B cell (primary cell): ENCODE results near the gene MPIG6B. TPM values are rescaled to one million over a fixed set of nuclear protein-coding genes. Genes with fewer than 3 reads are reported as not detected.

Experiments
- ATAC-seq: fragments of 200-7000 bp; cut with Tn5 transposase; one replicate; pipeline ENCODE4 v1.10.0; 2021; ENCODE audit warnings: low read depth, mild to moderate bottlenecking, moderate number of reproducible peaks, moderate library complexity
- CTCF ChIA-PET: fragments of 350-600 bp; sonication (Branson Sonifier 250); formaldehyde crosslinking; loops from one replicate; lab custom pipeline; 2021; ENCODE audit warnings: antibody characterized with exemption, inconsistent platforms; lab: Charles Lee
- POLR2A ChIA-PET: fragments of 350-600 bp; sonication (Branson Sonifier 250); formaldehyde crosslinking; loops from one replicate; lab custom pipeline; 2021; ENCODE audit warnings: antibody characterized with exemption; lab: Charles Lee
- DNase-seq: peaks from one replicate; pipeline ENCODE4 v3.0.0; 2013
- H2AFZ ChIP-seq: 2 replicates; pipeline ENCODE4 v1.6.1; 2012; ENCODE audit warnings: mild to moderate bottlenecking, low read depth, low read length; ENCODE audit not compliant: insufficient read depth, poor library complexity, severe bottlenecking
- H3K27ac ChIP-seq, 2 donors: 1 replicate in 1 of 2; 2 replicates in 1 of 2; pipeline ENCODE4 v1.5.1; 2012 to 2013; ENCODE audit warnings: low read length in 2 of 2, mild to moderate bottlenecking in 2 of 2, moderate library complexity in 1 of 2
- H3K27me3 ChIP-seq, 4 experiments: fragments of 200-600 bp in 1 of 4; sonication (generic) in 1 of 4; replicated peaks in 1 of 4; 1 replicate in 2 of 4; 2 replicates in 2 of 4; pipeline versions ENCODE4 v1.6.1 to v1.7.0; 2013 to 2016; ENCODE audit warnings: low read length in 3 of 4, mild to moderate bottlenecking in 2 of 4, mixed read lengths in 1 of 4, moderate library complexity in 1 of 4; ENCODE audit not compliant: insufficient read depth in 4 of 4, control insufficient read depth in 3 of 4; ENCODE audit errors: control extremely low read depth in 1 of 4
- H3K36me3 ChIP-seq, 2 experiments: replicated peaks in 1 of 2; 1 replicate in 1 of 2; 2 replicates in 1 of 2; pipeline versions ENCODE4 v1.6.1 to v1.7.1; 2013; ENCODE audit warnings: low read length in 1 of 2; ENCODE audit not compliant: insufficient read depth in 2 of 2, control insufficient read depth in 1 of 2; ENCODE audit errors: control extremely low read depth in 1 of 2, extremely low read depth in 1 of 2
- H3K4me1 ChIP-seq, 2 donors: fragments of 200-600 bp in 1 of 2; sonication (generic) in 1 of 2; 1 replicate in 1 of 2; 2 replicates in 1 of 2; pipeline versions ENCODE4 v1.5.1 to v1.6.1; 2013 to 2017; ENCODE audit warnings: low read length in 2 of 2; ENCODE audit not compliant: control insufficient read depth in 2 of 2, insufficient read depth in 2 of 2
- H3K4me2 ChIP-seq: replicated peaks from 2 replicates; pipeline ENCODE3; 2012; ENCODE audit warnings: mild to moderate bottlenecking, low read depth, low read length; ENCODE audit not compliant: poor library complexity, severe bottlenecking
- H3K4me3 ChIP-seq, 5 experiments: fragments of 200-600 bp in 1 of 5; sonication (generic) in 1 of 5; 1 replicate in 3 of 5; 2 replicates in 2 of 5; pipeline versions ENCODE4 v1.5.1 to v1.7.0; 2011 to 2016; ENCODE audit warnings: low read length in 4 of 5, mild to moderate bottlenecking in 4 of 5, low read depth in 2 of 5, control low read depth in 1 of 5, moderate library complexity in 1 of 5; ENCODE audit not compliant: insufficient read depth in 1 of 5; ENCODE audit errors: control extremely low read depth in 1 of 5, extremely low read depth in 1 of 5
- H3K79me2 ChIP-seq: fragments of 200-600 bp; sonication (generic); one replicate; pipeline ENCODE4 v1.6.0; 2016; ENCODE audit warnings: low read length; ENCODE audit not compliant: control insufficient read depth, insufficient read depth
- H3K9ac ChIP-seq: fragments of 200-600 bp; sonication (generic); 2 replicates; pipeline ENCODE4 v1.6.1; 2017; ENCODE audit warnings: mild to moderate bottlenecking, low read length, moderate library complexity
- H3K9me3 ChIP-seq, 3 donors: one replicate each; pipeline versions ENCODE4 v1.6.1 to v1.7.1; 2013; ENCODE audit warnings: low read length in 2 of 3; ENCODE audit not compliant: control insufficient read depth in 2 of 3, insufficient read depth in 1 of 3; ENCODE audit errors: control extremely low read depth in 1 of 3
- H4K20me1 ChIP-seq: 2 replicates; pipeline ENCODE4 v1.6.0; 2012; ENCODE audit warnings: mild to moderate bottlenecking, low read length; ENCODE audit not compliant: insufficient read depth, control insufficient read depth, poor library complexity, severe bottlenecking
- H3K27ac Mint-ChIP-seq: one replicate; pipeline ENCODE4 v1.8.0; 2021; ENCODE audit warnings: mixed read lengths
- H3K27me3 Mint-ChIP-seq: one replicate; pipeline ENCODE4 v1.8.0; 2021; ENCODE audit warnings: mixed read lengths
- H3K4me1 Mint-ChIP-seq: one replicate; pipeline ENCODE4 v1.8.0; 2021; ENCODE audit warnings: mixed read lengths
- H3K4me3 Mint-ChIP-seq: one replicate; pipeline ENCODE4 v1.8.0; 2021; ENCODE audit warnings: mixed read lengths
- H3K9me3 Mint-ChIP-seq: one replicate; pipeline ENCODE4 v1.8.0; 2022; ENCODE audit warnings: mixed read lengths; ENCODE audit not compliant: insufficient read depth
- EZH2 ChIP-seq: IDR thresholded peaks from 2 replicates; pipeline ENCODE4 v1.6.1; 2012; ENCODE audit warnings: borderline replicate concordance, low read depth, mild to moderate bottlenecking, moderate library complexity, low read length; ENCODE audit not compliant: insufficient read depth, poor library complexity, severe bottlenecking
- WGBS: methylation state at CpG from one replicate; pipeline ENCODE4 v1.1.5; 2013; ENCODE audit warnings: missing lambda C conversion rate; ENCODE audit not compliant: insufficient coverage; 5-methylcytosine and 5-hydroxymethylcytosine counted together
- intact Hi-C: fragments of 100-400 bp; cut with micrococcal nuclease; formaldehyde crosslinking; loops from one replicate; pipeline ENCODE4 v1.10.0; 2022
- polyA plus RNA-seq: library from polyadenylated mRNA; depleted of rRNA; stranded (reverse); fragments of >200 nt; gene quantifications from 2 replicates; pipeline ENCODE4 v1.2.3, GENCODE V29; 2012
- total RNA-seq, 2 donors: library from RNA; stranded (reverse); fragments of 120-200 nt in 1 of 2; gene quantifications; 1 replicate in 1 of 2; 2 replicates in 1 of 2; pipeline versions ENCODE4 v1.2.3 to v1.2.4, GENCODE V29; 2013 to 2022
- TF ChIP-seq, protein P1 (sequence below): fragments of 200-600 bp; IDR thresholded peaks from one replicate; pipeline ENCODE4 v1.8.0; 2022; ENCODE audit warnings: antibody characterized with exemption, mild to moderate bottlenecking

MPIG6B gene
- total and polyA plus RNA-seq, 2 donors (not counting 1 experiment from before 2014, with no cell fraction given) = 0.54 to 1.6 TPM

GRCh38 chr6:31749301-31750036, 26.3 kb downstream of the MPIG6B start:
- no peaks in the 10 kb centered on the region for H3K9me3 ChIP-seq
- intact Hi-C loops = no loop called here
- Mint-ChIP-seq H3K9me3 (no peaks in the 10 kb centered on the region), H3K4me3 (no peak overlapping the region), H3K27me3 (no peaks in the 10 kb centered on the region), H3K27ac (no peak overlapping the region), H3K4me1 (no peaks in the 10 kb centered on the region)
- ATAC-seq (no peak), DNase-seq (no peak)
- no peaks in the 10 kb centered on the region for H3K27me3 ChIP-seq
- POLR2A ChIA-PET = no interaction called here
- H4K20me1 ChIP-seq = no peaks in the 10 kb centered on the region
- H3K27ac ChIP-seq = no peak overlapping the region
- peaks cover 0 to 4% of the 10 kb centered on the region in 2 experiments for H3K36me3 ChIP-seq
- no peaks in the 10 kb centered on the region for H3K4me1 ChIP-seq
- H3K4me3 ChIP-seq = no peak overlapping the region
- no peaks in the 10 kb centered on the region for H3K79me2 ChIP-seq
- TF ChIP-seq EZH2 = no peak
- TF ChIP-seq, protein P1, sequence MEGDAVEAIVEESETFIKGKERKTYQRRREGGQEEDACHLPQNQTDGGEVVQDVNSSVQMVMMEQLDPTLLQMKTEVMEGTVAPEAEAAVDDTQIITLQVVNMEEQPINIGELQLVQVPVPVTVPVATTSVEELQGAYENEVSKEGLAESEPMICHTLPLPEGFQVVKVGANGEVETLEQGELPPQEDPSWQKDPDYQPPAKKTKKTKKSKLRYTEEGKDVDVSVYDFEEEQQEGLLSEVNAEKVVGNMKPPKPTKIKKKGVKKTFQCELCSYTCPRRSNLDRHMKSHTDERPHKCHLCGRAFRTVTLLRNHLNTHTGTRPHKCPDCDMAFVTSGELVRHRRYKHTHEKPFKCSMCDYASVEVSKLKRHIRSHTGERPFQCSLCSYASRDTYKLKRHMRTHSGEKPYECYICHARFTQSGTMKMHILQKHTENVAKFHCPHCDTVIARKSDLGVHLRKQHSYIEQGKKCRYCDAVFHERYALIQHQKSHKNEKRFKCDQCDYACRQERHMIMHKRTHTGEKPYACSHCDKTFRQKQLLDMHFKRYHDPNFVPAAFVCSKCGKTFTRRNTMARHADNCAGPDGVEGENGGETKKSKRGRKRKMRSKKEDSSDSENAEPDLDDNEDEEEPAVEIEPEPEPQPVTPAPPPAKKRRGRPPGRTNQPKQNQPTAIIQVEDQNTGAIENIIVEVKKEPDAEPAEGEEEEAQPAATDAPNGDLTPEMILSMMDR = no peak
- no peak overlapping the region for H3K9ac ChIP-seq
- no peak overlapping the region for H3K4me2 ChIP-seq
- CTCF ChIA-PET = interaction anchor here (1.0 kb wide), 1 partner anchor 81 kb away, joined by 3 read pairs; no protein-coding TSS in a partner anchor
- WGBS = 100% methylated on average over 5 of the region's 8 CpGs
- no peak overlapping the region for H2AFZ ChIP-seq

- H3K4me1 Mint-ChIP-seq = no peaks in the 10 kb centered on the region
- no peaks in the 10 kb centered on the region for H3K9me3 Mint-ChIP-seq
- ChIA-PET POLR2A (no interaction called here), CTCF (interaction anchor here (1.0 to 2.0 kb wide), 2 partner anchors 21 to 80 kb away, joined by 3 to 4 read pairs; partner anchors contain the start of gene DDAH2)
- Histone ChIP-seq H3K4me1 (no peaks in the 10 kb centered on the region), H2AFZ (no peak overlapping the region), H4K20me1 (no peaks in the 10 kb centered on the region), H3K9me3 (no peaks in the 10 kb centered on the region), H3K9ac (no peak overlapping the region), H3K4me3 (no peak overlapping the region), H3K27ac (no peak overlapping the region), H3K4me2 (no peak overlapping the region), H3K36me3 (peaks cover 0 to 4% of the 10 kb centered on the region in 2 experiments), H3K79me2 (no peaks in the 10 kb centered on the region), H3K27me3 (no peaks in the 10 kb centered on the region)
- 100% methylated on average over 5 of the region's 7 CpGs for WGBS
- H3K27me3 Mint-ChIP-seq = no peaks in the 10 kb centered on the region
- H3K4me3 Mint-ChIP-seq = no peak overlapping the region
- no peak for DNase-seq
- no peak overlapping the region for H3K27ac Mint-ChIP-seq
- TF ChIP-seq EZH2 = no peak
- TF ChIP-seq, protein P1 = no peak
- intact Hi-C loops = no loop called here
- ATAC-seq = no peak
Observed at GRCh38 chr6:31750411-31751022, 27.3 kb downstream of the MPIG6B start.
